Stimulated activated naive CD8-positive, alpha-beta T cell treated with anti-CD3 and anti-CD28 coated beads, Interleukin-15, Interleukin-2, amounts not matched to agents 100 ng/mL and 50 ng/mL, for 24 hours (primary cell): ENCODE results near the gene LRP5.
"Not testable (repeated sequence)": the region's sequence is repeated elsewhere in the genome, so short reads cannot be mapped to it uniquely, and the experiment has no call there.

Experiments
- H3K27ac Mint-ChIP-seq: one replicate; pipeline ENCODE4 v1.8.0; 2021; ENCODE audit warnings: mild to moderate bottlenecking, mixed read lengths
- H3K27me3 Mint-ChIP-seq: one replicate; pipeline ENCODE4 v1.8.0; 2021; ENCODE audit warnings: mixed read lengths
- H3K36me3 Mint-ChIP-seq: one replicate; pipeline ENCODE4 v1.8.0; 2021; ENCODE audit warnings: low read depth, mixed read lengths
- H3K4me1 Mint-ChIP-seq: one replicate; pipeline ENCODE4 v1.8.0; 2021; ENCODE audit warnings: low read depth, mixed read lengths
- H3K4me3 Mint-ChIP-seq: one replicate; pipeline ENCODE4 v1.8.0; 2021; ENCODE audit warnings: mild to moderate bottlenecking, mixed read lengths
- H3K9me3 Mint-ChIP-seq: one replicate; pipeline ENCODE4 v1.8.0; 2021; ENCODE audit warnings: mixed read lengths

LRP5 gene

GRCh38 chr11:68438658-68439259 is 126.4 kb downstream of the LRP5 start:
- Mint-ChIP-seq H3K36me3 (no peaks in the 10 kb centered on the region), H3K4me1 (peaks cover 7% of the 10 kb centered on the region), H3K4me3 (no peak overlapping the region), H3K9me3 (no peaks in the 10 kb centered on the region), H3K27me3 (no peaks in the 10 kb centered on the region), H3K27ac (no peak overlapping the region)

GRCh38 chr11:68439355-68440065 is 127.1 kb downstream of the LRP5 start:
- Mint-ChIP-seq H3K27ac (no peak overlapping the region), H3K36me3 (no peaks in the 10 kb centered on the region), H3K9me3 (no peaks in the 10 kb centered on the region), H3K27me3 (no peaks in the 10 kb centered on the region), H3K4me1 (peaks cover 7% of the 10 kb centered on the region), H3K4me3 (no peak overlapping the region)

DNA sequence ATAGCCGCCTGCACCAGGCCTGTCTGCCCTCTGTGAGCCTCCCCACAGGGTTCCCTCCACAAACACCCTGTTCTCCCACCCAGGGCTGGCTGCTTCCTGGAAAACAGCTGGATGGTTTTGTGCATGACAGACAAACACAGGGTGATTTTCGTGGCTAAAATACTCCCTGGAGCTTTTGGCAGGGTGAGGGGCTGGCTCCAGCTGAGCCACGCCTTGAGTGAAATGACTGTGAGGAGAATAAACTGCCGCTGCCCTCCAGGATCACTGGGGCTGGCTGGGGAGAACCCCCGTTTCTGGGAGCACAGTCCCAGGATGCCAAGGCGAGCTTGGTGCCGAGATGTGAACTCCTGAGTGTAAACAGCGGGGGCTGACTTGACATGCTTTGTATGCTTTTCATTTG is 127.8 kb downstream of the LRP5 start:
- Mint-ChIP-seq H3K27me3 (no peaks in the 10 kb centered on the region), H3K27ac (no peak overlapping the region), H3K9me3 (no peaks in the 10 kb centered on the region), H3K36me3 (no peaks in the 10 kb centered on the region), H3K4me1 (peaks cover 7% of the 10 kb centered on the region), H3K4me3 (no peak overlapping the region)

GRCh38 chr11:68441466-68442230 is 129.3 kb downstream of the LRP5 start:
- Mint-ChIP-seq H3K4me1 (peaks cover 7% of the 10 kb centered on the region), H3K36me3 (no peaks in the 10 kb centered on the region), H3K27me3 (no peaks in the 10 kb centered on the region), H3K4me3 (no peak overlapping the region), H3K9me3 (no peaks in the 10 kb centered on the region), H3K27ac (no peak overlapping the region)

DNA sequence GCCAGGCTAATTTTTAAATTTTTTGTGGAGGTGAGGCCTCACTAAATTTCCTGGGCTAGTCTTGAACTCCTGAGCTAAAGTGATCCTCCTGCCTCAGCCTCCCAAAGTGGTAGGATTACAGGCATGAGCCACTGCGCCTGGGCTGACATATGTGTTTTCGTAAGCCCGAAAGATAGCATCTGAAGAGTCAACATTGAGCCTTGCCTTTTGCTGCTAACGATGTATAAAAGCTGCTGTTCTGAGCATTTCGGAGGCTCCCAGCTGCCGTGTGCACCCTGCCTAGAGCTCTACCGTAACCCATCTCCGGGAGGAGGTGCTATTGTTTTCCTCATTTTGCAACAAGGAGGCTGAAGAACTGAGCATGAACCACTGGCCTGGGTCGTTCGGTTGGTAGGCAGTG is 130.0 kb downstream of the LRP5 start:
- H3K4me3 Mint-ChIP-seq: no peak overlapping the region
- H3K4me1 Mint-ChIP-seq: peaks cover 9% of the 10 kb centered on the region
- H3K27me3 Mint-ChIP-seq: no peaks in the 10 kb centered on the region
- H3K27ac Mint-ChIP-seq: no peak overlapping the region
- no peaks in the 10 kb centered on the region for H3K36me3 Mint-ChIP-seq
- H3K9me3 Mint-ChIP-seq: no peaks in the 10 kb centered on the region

GRCh38 chr11:68444566-68444965 is 132.2 kb downstream of the LRP5 start:
- Mint-ChIP-seq H3K27me3 (no peaks in the 10 kb centered on the region), H3K9me3 (no peaks in the 10 kb centered on the region), H3K27ac (no peak overlapping the region), H3K36me3 (peaks cover 9% of the 10 kb centered on the region), H3K4me1 (peaks cover 17% of the 10 kb centered on the region), H3K4me3 (no peak overlapping the region)

DNA sequence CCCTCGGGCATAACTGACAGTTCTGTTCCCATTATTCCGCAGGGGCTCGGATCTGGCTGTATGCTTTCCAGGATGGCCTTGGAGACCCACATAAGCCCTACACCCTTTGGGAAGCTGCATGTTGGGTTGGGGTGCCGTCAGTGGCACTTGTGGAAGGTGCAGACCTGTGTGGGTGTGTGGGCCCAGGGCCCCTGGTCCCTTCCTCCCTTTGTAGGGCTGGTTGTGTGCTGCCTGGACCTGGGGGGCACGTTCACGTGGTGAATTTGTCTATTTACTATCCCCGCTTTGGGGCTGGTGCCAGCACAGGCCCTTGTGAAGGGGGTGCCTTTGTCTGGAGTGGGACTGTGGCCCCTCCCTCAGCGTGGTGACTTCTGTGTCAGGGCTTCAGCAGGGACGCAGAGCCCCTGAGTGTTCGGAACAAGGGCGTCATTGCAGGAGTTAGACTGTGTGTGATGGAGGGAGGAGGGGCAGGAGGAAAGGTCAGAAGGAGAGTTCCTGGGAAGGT is 133.2 kb downstream of the LRP5 start:
- Mint-ChIP-seq H3K27ac (no peak overlapping the region), H3K27me3 (no peaks in the 10 kb centered on the region), H3K4me1 (peaks cover 17% of the 10 kb centered on the region), H3K36me3 (peaks cover 9% of the 10 kb centered on the region), H3K9me3 (no peaks in the 10 kb centered on the region), H3K4me3 (no peak overlapping the region)

DNA sequence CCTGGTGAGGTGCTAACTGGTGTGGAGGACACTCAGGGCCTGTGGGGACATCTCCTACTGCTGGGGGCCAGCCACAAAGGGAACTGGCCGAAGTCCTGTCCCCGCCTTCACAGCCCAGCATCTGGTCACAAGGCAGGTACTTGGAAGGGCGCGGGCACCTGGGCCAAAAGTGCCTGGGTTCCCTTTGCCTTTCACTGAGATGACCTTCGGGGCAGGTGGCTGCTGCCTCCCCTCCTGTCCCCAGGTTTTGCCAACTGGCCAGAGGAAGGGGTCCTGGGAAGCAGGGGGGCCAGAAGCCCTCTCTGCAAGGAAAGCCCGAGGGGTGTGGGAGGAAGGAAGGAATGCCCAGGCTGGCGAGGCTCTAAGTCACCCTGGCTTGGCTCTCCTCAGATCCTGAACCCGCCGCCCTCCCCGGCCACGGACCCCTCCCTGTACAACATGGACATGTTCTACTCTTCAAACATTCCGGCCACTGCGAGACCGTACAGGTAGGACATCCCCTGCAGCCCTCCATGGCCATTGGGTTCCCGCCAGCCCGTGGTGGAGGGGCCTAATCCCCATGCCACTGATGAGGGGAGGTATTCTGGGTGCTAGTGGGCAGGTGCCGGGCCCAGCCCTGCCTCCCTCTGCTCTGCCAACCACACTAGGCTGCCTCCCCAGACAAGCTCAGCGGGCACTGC is 133.8 kb downstream of the LRP5 start:
- no peaks in the 10 kb centered on the region for H3K27me3 Mint-ChIP-seq
- H3K36me3 Mint-ChIP-seq: peaks cover 9% of the 10 kb centered on the region
- H3K9me3 Mint-ChIP-seq: no peaks in the 10 kb centered on the region
- no peak overlapping the region for H3K4me3 Mint-ChIP-seq
- no peak overlapping the region for H3K27ac Mint-ChIP-seq
- peaks cover 17% of the 10 kb centered on the region for H3K4me1 Mint-ChIP-seq

DNA sequence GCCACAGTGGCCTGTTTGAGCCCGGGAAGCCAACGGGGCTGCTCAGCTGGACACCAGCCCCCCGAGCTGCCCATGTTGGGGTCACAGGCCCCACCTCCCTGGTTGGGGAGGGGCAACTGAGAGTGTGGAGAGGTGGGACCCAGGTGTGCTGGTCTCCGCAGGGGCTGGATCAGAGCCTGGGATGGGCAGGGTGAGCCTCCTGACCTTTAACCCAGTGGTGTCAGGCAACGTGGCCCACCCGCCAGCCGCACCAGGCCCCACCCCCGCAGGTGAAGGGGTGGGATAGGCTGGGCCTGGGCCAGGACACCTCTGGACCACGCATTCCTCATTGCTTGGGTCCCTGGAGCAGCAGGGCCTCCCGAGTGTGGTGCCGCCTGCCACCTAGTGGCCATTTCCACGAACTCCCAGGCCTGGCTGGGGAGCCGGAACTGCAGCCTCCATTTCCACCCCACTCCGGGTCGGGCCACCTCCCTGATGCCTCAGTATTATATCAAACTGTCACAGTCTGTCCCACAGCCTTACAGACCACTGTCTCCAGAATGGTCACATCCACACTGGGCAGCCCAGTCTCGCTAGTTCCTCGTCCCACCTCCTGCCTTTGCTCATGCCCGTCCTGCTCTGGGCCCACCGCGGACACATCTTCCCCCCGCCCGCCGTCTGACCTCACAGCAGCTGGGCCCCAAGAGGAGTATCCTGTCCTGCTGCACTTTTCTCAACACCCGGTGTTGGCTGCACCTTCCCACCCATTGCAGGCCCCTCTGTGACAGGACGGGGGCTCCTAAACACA is 134.8 kb downstream of the LRP5 start:
- H3K27me3 Mint-ChIP-seq: no peaks in the 10 kb centered on the region
- H3K36me3 Mint-ChIP-seq: peaks cover 9% of the 10 kb centered on the region
- peaks cover 10% of the 10 kb centered on the region for H3K4me1 Mint-ChIP-seq
- H3K27ac Mint-ChIP-seq: no peak overlapping the region
- no peaks in the 10 kb centered on the region for H3K9me3 Mint-ChIP-seq
- H3K4me3 Mint-ChIP-seq: no peak overlapping the region

GRCh38 chr11:68447914-68448313 is 135.5 kb downstream of the LRP5 start:
- not testable (repeated sequence) for H3K27me3 Mint-ChIP-seq, H3K4me3 Mint-ChIP-seq, H3K36me3 Mint-ChIP-seq, H3K4me1 Mint-ChIP-seq, H3K9me3 Mint-ChIP-seq, H3K27ac Mint-ChIP-seq

DNA sequence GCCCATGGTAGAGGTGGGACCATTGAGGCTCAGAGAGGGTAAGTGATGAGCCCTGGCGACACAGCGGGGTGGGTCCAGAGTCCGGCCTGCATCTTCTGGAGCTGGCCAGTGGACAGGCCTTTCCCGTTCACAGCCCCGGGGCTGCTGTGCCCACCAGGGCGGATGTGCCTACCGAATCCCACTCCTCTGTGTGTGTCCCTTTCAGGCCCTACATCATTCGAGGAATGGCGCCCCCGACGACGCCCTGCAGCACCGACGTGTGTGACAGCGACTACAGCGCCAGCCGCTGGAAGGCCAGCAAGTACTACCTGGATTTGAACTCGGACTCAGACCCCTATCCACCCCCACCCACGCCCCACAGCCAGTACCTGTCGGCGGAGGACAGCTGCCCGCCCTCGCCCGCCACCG is 136.2 kb downstream of the LRP5 start:
- peaks cover 10% of the 10 kb centered on the region for H3K4me1 Mint-ChIP-seq
- no peak overlapping the region for H3K4me3 Mint-ChIP-seq
- H3K27ac Mint-ChIP-seq: no peak overlapping the region
- peaks cover 9% of the 10 kb centered on the region for H3K36me3 Mint-ChIP-seq
- H3K27me3 Mint-ChIP-seq: no peaks in the 10 kb centered on the region
- H3K9me3 Mint-ChIP-seq: no peaks in the 10 kb centered on the region

- Mint-ChIP-seq H3K27me3 (no peaks in the 10 kb centered on the region), H3K27ac (no peak overlapping the region), H3K9me3 (no peaks in the 10 kb centered on the region), H3K4me1 (peaks cover 10% of the 10 kb centered on the region), H3K36me3 (peaks cover 9% of the 10 kb centered on the region), H3K4me3 (no peak overlapping the region)
These were observed 137.6 kb downstream of the LRP5 start for GRCh38 chr11:68449951-68450350.

GRCh38 chr11:68450711-68451110 is 138.3 kb downstream of the LRP5 start:
- Mint-ChIP-seq H3K27ac (no peak overlapping the region), H3K4me1 (peaks cover 10% of the 10 kb centered on the region), H3K27me3 (no peaks in the 10 kb centered on the region), H3K4me3 (no peak overlapping the region), H3K36me3 (peaks cover 9% of the 10 kb centered on the region), H3K9me3 (no peaks in the 10 kb centered on the region)

DNA sequence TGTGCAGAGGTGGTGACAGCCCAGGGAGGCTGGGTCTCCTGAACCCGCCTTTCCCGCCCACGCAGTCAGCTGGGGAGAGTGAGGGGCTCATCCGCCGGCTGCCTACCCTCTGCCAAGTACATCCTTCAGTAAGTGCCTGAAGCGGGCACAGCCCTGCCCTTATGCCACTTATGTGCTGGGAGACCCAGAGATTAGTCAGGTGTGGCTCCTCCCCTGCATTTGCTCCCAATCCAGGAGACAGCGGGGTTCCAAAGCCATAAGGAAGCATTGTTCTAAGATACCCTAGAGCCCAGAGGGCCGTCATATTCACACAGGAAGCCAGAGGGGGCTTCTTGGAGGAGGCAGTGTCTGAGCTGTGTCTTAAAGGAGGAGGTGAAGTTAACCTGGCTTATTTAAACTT is 142.4 kb downstream of the LRP5 start:
- Mint-ChIP-seq H3K27ac (no peak overlapping the region), H3K27me3 (no peaks in the 10 kb centered on the region), H3K4me1 (peaks cover 2% of the 10 kb centered on the region), H3K36me3 (no peaks in the 10 kb centered on the region), H3K9me3 (no peaks in the 10 kb centered on the region), H3K4me3 (no peak overlapping the region)
